SK-N-MC (cell line): ENCODE measurements around the gene ARSG.
"Not testable (repeated sequence)": the region's sequence is repeated elsewhere in the genome, so short reads cannot be mapped to it uniquely, and the experiment has no call there.

Experiments used
- EZH2 ChIP-seq: fragments of 200-600 bp; sonication (generic); IDR thresholded peaks from one replicate; pipeline ENCODE4 v1.6.1; 2017; ENCODE audit warnings: antibody characterized with exemption
- POLR2AphosphoS5 ChIP-seq: IDR thresholded peaks from 2 replicates; pipeline ENCODE4 v1.6.1; 2012; ENCODE audit warnings: mild to moderate bottlenecking, low read depth, low read length, borderline replicate concordance

DNA sequence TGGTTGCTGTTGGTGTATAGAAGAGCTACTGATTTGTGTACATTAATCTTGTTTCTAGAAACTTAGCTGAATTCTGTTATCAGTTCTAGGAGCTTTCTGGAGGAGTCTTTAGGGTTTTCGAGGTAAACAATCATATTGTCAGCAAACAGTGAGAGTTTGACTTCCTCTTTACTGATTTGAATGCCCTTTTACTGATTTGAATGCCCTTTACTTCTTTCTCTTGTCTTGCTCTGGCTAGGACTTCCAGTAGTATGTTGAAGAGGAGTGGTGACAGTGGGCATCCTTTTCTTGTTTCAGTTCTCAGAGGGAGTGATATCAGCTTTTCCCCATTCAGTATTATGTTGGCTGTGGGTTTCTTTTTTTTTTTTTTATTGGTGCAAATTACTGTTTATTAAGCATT lies 116.4 kb downstream of the ARSG start:
- not testable (repeated sequence) for TF ChIP-seq EZH2, POLR2AphosphoS5
